ENCODE results near the gene FHOD3.

- no peak for TF ChIP-seq CTCF (IDR thresholded peaks at IDR 0.05)
- TF ChIP-seq REST (IDR thresholded peaks at IDR 0.05; ENCODE audit: insufficient read depth in 1 of 2, low read depth in 2 of 2, low read length in 1 of 2): no peak
- TF ChIP-seq POLR2AphosphoS5 (IDR thresholded peaks at IDR 0.05; ENCODE audit: low read depth, low read length): no peak
Observed at GRCh38 chr18:36368889-36369288, 71.4 kb downstream of the FHOD3 start.

Data from Panc1 (cell line).